Measurements from ENCODE around the gene NRCAM. TPM values are rescaled to one million over a fixed set of nuclear protein-coding genes. Genes with fewer than 3 reads are reported as not detected.

Gene NRCAM
- total and polyA plus RNA-seq, 2 donors (not counting 1 experiment from before 2014, with no cell fraction given), result 0.75 to 4.6 TPM

DNA sequence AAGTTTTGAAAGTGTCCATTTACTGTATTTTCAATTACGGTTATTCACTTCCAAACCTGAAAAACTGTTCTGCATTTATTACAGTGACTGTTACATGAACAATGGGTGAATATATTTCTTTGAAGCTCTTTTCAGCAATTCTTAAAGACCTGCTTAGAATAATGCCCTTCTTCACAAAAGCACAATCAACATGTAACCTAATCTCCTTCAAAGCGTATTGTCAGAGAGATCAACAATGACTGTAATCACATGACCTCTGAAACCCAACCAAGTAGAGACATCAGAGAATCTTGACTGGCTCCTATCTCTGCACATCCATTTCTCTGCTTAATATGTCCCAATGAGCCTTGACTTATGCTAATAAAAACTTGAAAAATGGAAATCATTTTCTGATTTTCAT is 126.7 kb downstream of the NRCAM start:
- Mint-ChIP-seq H3K27ac (peak overlapping the region; percentile 23), H3K4me3 (no peak overlapping the region), H3K4me1 (peaks cover 32% of the 10 kb centered on the region), H3K27me3 (no peaks in the 10 kb centered on the region), H3K9me3 (ENCODE audit: insufficient read depth) (no peaks in the 10 kb centered on the region)
- Histone ChIP-seq H3K36me3 (replicated peaks in 1 of 2; ENCODE audit: control extremely low read depth in 1 of 2, control insufficient read depth in 1 of 2, extremely low read depth in 1 of 2, insufficient read depth in 2 of 2, low read length in 1 of 2) (no peaks in the 10 kb centered on the region), H3K27ac (ENCODE audit: low read length in 2 of 2) (no peak overlapping the region), H3K9me3 (ENCODE audit: control extremely low read depth in 1 of 3, control insufficient read depth in 2 of 3, insufficient read depth in 1 of 3, low read length in 2 of 3) (no peaks in the 10 kb centered on the region), H3K27me3 (replicated peaks in 1 of 4; ENCODE audit: control extremely low read depth in 1 of 4, control insufficient read depth in 3 of 4, insufficient read depth in 4 of 4, low read length in 3 of 4) (no peaks in the 10 kb centered on the region), H3K4me1 (ENCODE audit: control insufficient read depth in 2 of 2, insufficient read depth in 2 of 2, low read length in 2 of 2) (peaks cover 0 to 8% of the 10 kb centered on the region in 2 donors), H3K4me3 (ENCODE audit: control extremely low read depth in 1 of 5, extremely low read depth in 1 of 5, insufficient read depth in 1 of 5, low read depth in 2 of 5, low read length in 4 of 5) (no peak overlapping the region), H3K79me2 (ENCODE audit: control insufficient read depth, insufficient read depth, low read length) (no peaks in the 10 kb centered on the region), H4K20me1 (ENCODE audit: control insufficient read depth, insufficient read depth, low read length, poor library complexity, severe bottlenecking) (no peaks in the 10 kb centered on the region), H2AFZ (ENCODE audit: insufficient read depth, low read depth, low read length, poor library complexity, severe bottlenecking) (no peak overlapping the region), H3K9ac (ENCODE audit: low read length) (no peak overlapping the region), H3K4me2 (replicated peaks; ENCODE audit: low read depth, low read length, poor library complexity, severe bottlenecking) (no peak overlapping the region)
- 100% methylated on average over 1 of the region's 2 CpGs for WGBS (ENCODE audit: insufficient coverage)
- ATAC-seq (ENCODE audit: low read depth) (no peak), DNase-seq (no peak)
- intact Hi-C loops (cut with micrococcal nuclease), result loop anchor here (5.0 to 10.0 kb wide), 2 partner anchors 85 to 123 kb away; no protein-coding TSS in a partner anchor
- CTCF ChIA-PET, result interaction anchor here (1.0 kb wide), 1 partner anchor 55 kb away, joined by 3 read pairs; no protein-coding TSS in a partner anchor
- no peak for TF ChIP-seq EZH2 (IDR thresholded peaks at IDR 0.05; ENCODE audit: borderline replicate concordance, insufficient read depth, low read depth, low read length, poor library complexity, severe bottlenecking)
- TF ChIP-seq, protein P1, sequence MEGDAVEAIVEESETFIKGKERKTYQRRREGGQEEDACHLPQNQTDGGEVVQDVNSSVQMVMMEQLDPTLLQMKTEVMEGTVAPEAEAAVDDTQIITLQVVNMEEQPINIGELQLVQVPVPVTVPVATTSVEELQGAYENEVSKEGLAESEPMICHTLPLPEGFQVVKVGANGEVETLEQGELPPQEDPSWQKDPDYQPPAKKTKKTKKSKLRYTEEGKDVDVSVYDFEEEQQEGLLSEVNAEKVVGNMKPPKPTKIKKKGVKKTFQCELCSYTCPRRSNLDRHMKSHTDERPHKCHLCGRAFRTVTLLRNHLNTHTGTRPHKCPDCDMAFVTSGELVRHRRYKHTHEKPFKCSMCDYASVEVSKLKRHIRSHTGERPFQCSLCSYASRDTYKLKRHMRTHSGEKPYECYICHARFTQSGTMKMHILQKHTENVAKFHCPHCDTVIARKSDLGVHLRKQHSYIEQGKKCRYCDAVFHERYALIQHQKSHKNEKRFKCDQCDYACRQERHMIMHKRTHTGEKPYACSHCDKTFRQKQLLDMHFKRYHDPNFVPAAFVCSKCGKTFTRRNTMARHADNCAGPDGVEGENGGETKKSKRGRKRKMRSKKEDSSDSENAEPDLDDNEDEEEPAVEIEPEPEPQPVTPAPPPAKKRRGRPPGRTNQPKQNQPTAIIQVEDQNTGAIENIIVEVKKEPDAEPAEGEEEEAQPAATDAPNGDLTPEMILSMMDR (IDR thresholded peaks at IDR 0.05), result no peak
- POLR2A ChIA-PET, result no interaction called here

DNA sequence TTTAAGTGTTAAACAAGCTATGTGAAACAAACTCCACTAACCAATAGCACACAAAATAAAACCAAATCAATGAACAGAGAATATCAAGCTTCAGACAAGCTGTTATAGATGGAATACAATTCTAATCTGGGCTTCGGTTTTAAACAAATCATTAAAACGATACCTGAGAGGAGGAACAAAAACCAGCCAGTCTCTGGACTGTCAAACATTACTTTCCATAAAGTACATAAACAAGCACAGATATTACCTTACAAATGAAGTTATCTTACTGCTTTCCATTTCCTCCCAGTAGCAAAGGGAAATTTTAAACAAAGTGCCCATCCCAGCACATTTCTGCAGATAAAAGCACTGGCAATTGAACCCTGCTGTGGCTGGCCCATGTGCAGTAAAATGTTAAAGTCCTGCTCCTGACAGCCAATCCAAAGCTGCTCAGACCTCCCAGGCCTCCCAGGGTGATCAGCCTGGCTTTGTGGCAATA is 128.0 kb downstream of the NRCAM start:
- H3K4me1 Mint-ChIP-seq, result peaks cover 32% of the 10 kb centered on the region
- peaks cover 0 to 8% of the 10 kb centered on the region in 2 donors for H3K4me1 ChIP-seq (ENCODE audit: control insufficient read depth in 2 of 2, insufficient read depth in 2 of 2, low read length in 2 of 2)
- H3K27ac ChIP-seq (ENCODE audit: low read length in 2 of 2), result peak overlapping the region; percentile 55 to 59
- intact Hi-C loops (cut with micrococcal nuclease), result loop anchor here (5.0 to 10.0 kb wide), 2 partner anchors 87 to 124 kb away; no protein-coding TSS in a partner anchor
- no peaks in the 10 kb centered on the region for H3K27me3 ChIP-seq (replicated peaks in 1 of 4; ENCODE audit: control extremely low read depth in 1 of 4, control insufficient read depth in 3 of 4, insufficient read depth in 4 of 4, low read length in 3 of 4)
- H3K27me3 Mint-ChIP-seq, result no peaks in the 10 kb centered on the region
- no peaks in the 10 kb centered on the region for H3K9me3 Mint-ChIP-seq (ENCODE audit: insufficient read depth)
- TF ChIP-seq, protein P1 (IDR thresholded peaks at IDR 0.05), result no peak
- TF ChIP-seq EZH2 (IDR thresholded peaks at IDR 0.05; ENCODE audit: borderline replicate concordance, insufficient read depth, low read depth, low read length, poor library complexity, severe bottlenecking), result no peak
- H4K20me1 ChIP-seq (ENCODE audit: control insufficient read depth, insufficient read depth, low read length, poor library complexity, severe bottlenecking), result no peaks in the 10 kb centered on the region
- peak overlapping the region; percentile 27 for H3K9ac ChIP-seq (ENCODE audit: low read length)
- H3K79me2 ChIP-seq (ENCODE audit: control insufficient read depth, insufficient read depth, low read length), result no peaks in the 10 kb centered on the region
- WGBS (ENCODE audit: insufficient coverage), result 37% methylated on average over 2 of the region's 2 CpGs
- H2AFZ ChIP-seq (ENCODE audit: insufficient read depth, low read depth, low read length, poor library complexity, severe bottlenecking), result peak overlapping the region; percentile 24
- peak overlapping the region; percentile 78 for H3K4me3 Mint-ChIP-seq
- peak; percentile 3 for DNase-seq
- H3K36me3 ChIP-seq (replicated peaks in 1 of 2; ENCODE audit: control extremely low read depth in 1 of 2, control insufficient read depth in 1 of 2, extremely low read depth in 1 of 2, insufficient read depth in 2 of 2, low read length in 1 of 2), result no peaks in the 10 kb centered on the region
- no peaks in the 10 kb centered on the region for H3K9me3 ChIP-seq (ENCODE audit: control extremely low read depth in 1 of 3, control insufficient read depth in 2 of 3, insufficient read depth in 1 of 3, low read length in 2 of 3)
- peak overlapping the region; percentile 87 for H3K27ac Mint-ChIP-seq
- ATAC-seq (ENCODE audit: low read depth), result peak; percentile 76
- POLR2A ChIA-PET, result no interaction called here
- H3K4me2 ChIP-seq (replicated peaks; ENCODE audit: low read depth, low read length, poor library complexity, severe bottlenecking), result peak overlapping the region; percentile 38
- CTCF ChIA-PET, result interaction anchor here (0.6 kb wide), 1 partner anchor 147 kb away, joined by 4 read pairs; no protein-coding TSS in a partner anchor
- H3K4me3 ChIP-seq (ENCODE audit: control extremely low read depth in 1 of 5, extremely low read depth in 1 of 5, insufficient read depth in 1 of 5, low read depth in 2 of 5, low read length in 4 of 5), result peak overlapping the region in 2 of 5 experiments; percentile 16 to 18

Data from B cell (primary cell).